Aorta (tissue), 5 donors: ENCODE measurements around the gene GRB14. TPM values are rescaled to one million over a fixed set of nuclear protein-coding genes. Genes with fewer than 3 reads are reported as not detected.
"Not testable (repeated sequence)": the region's sequence is repeated elsewhere in the genome, so short reads cannot be mapped to it uniquely, and the experiment has no call there.

ENCODE experiments used
- ATAC-seq: fragments of 200-7000 bp; cut with Tn5 transposase; one replicate; pipeline ENCODE4 v1.9.1; 2022; ENCODE audit warnings: moderate library complexity; ENCODE audit not compliant: low FRiP score
- DNase-seq, 2 donors: peaks; one replicate each; pipeline ENCODE4 v3.0.0-alpha.2; 2020
- H3K27ac ChIP-seq, 2 donors: one replicate each; pipeline ENCODE4 v1.5.1; 2013; ENCODE audit warnings: low read length in 2 of 2, mild to moderate bottlenecking in 2 of 2, moderate library complexity in 2 of 2, control low read depth in 1 of 2, inconsistent platforms in 1 of 2, low read depth in 1 of 2
- H3K27me3 ChIP-seq, 2 donors: one replicate each; pipeline ENCODE4 v1.6.1; 2013; ENCODE audit warnings: control low read depth in 1 of 2, low read length in 1 of 2, mild to moderate bottlenecking in 1 of 2, moderate library complexity in 1 of 2; ENCODE audit not compliant: insufficient read depth in 2 of 2, control insufficient read depth in 1 of 2
- H3K36me3 ChIP-seq, 2 donors: one replicate each; pipeline ENCODE4 v1.6.1; 2013; ENCODE audit warnings: control low read depth in 1 of 2, low read length in 1 of 2, mild to moderate bottlenecking in 1 of 2; ENCODE audit not compliant: insufficient read depth in 2 of 2, control insufficient read depth in 1 of 2
- H3K4me1 ChIP-seq, 2 donors: one replicate each; pipeline ENCODE4 v1.6.1; 2013; ENCODE audit warnings: low read length in 2 of 2, control low read depth in 1 of 2, mild to moderate bottlenecking in 1 of 2, moderate library complexity in 1 of 2; ENCODE audit not compliant: insufficient read depth in 2 of 2, control insufficient read depth in 1 of 2
- H3K4me3 ChIP-seq, 2 donors: one replicate each; pipeline ENCODE4 v1.5.1; 2013; ENCODE audit warnings: low read length in 2 of 2, control low read depth in 1 of 2, mild to moderate bottlenecking in 1 of 2
- H3K9me3 ChIP-seq: one replicate; pipeline ENCODE4 v1.6.1; 2013; ENCODE audit warnings: mild to moderate bottlenecking, low read length; ENCODE audit not compliant: control insufficient read depth
- WGBS, 2 donors: extraction: QIAGEN DNeasy Blood & Tissue Kit; methylation state at CpG; one replicate each; pipeline ENCODE4 v1.1.7; 2013; 5-methylcytosine and 5-hydroxymethylcytosine counted together
- intact Hi-C, 2 donors: fragments of 100-400 bp; cut with DNase I; formaldehyde crosslinking; loops; one replicate each; pipeline versions ENCODE4 v1.14.2 to v1.15.0; 2022
- polyA plus RNA-seq, 2 donors: library from polyadenylated mRNA; stranded (reverse); fragments of 200-250 nt; gene quantifications; one replicate each; pipeline ENCODE4 v1.2.3, GENCODE V29; 2013
- total RNA-seq, 2 donors: library from RNA; stranded (reverse); fragmentation: NEBNext Ultra II Directional; extraction: Animal tissue kit (Norgen Biotek cat#: 25700); gene quantifications; one replicate each; pipeline ENCODE4 v1.2.1, GENCODE V29; 2021
- donor health status: healthy with polysubstance abuse.
- donor health status: Bipolar disorder and iron deficiency.
- donor health status: DM: no; HTN: no; CAD: no.
- donor health status: DM: no; HTN: no; CAD: no.
- donor health status: DM: yes; HTN: yes; CAD: no.

The GRB14 gene
- total and polyA plus RNA-seq, 4 donors: 1.6 to 6.2 (median 4.2) TPM

GRCh38 chr2:164479460-164479859 lies 141.8 kb downstream of the GRB14 start:
- intact Hi-C loops: loop anchor here (5.0 kb wide), 2 partner anchors 1287 to 1292 kb away; no protein-coding TSS in a partner anchor
- Histone ChIP-seq H3K36me3 (no peaks in the 10 kb centered on the region), H3K27ac (no peak overlapping the region), H3K4me1 (no peaks in the 10 kb centered on the region), H3K4me3 (no peak overlapping the region), H3K9me3 (no peaks in the 10 kb centered on the region), H3K27me3 (no peaks in the 10 kb centered on the region)
- 13 to 24% methylated on average over 2 of the region's 2 CpGs for WGBS, 2 donors
- no peak for DNase-seq
- ATAC-seq: no peak

- Histone ChIP-seq H3K4me1 (no peaks in the 10 kb centered on the region), H3K4me3 (no peak overlapping the region), H3K36me3 (no peaks in the 10 kb centered on the region), H3K27ac (no peak overlapping the region), H3K9me3 (no peaks in the 10 kb centered on the region), H3K27me3 (no peaks in the 10 kb centered on the region)
- intact Hi-C loops: loop anchor here (5.0 kb wide), 2 partner anchors 1286 to 1291 kb away; no protein-coding TSS in a partner anchor
- no peak for DNase-seq
- 89 to 93% methylated on average over 2 of the region's 2 CpGs for WGBS, 2 donors
- no peak for ATAC-seq
Observed at GRCh38 chr2:164478205-164478604, 143.1 kb downstream of the GRB14 start.

GRCh38 chr2:164474873-164475272 lies 146.4 kb downstream of the GRB14 start:
- no peaks in the 10 kb centered on the region for H3K36me3 ChIP-seq
- no peaks in the 10 kb centered on the region for H3K4me1 ChIP-seq
- intact Hi-C loops: loop anchor here (5.0 kb wide), 2 partner anchors 1283 to 1288 kb away; no protein-coding TSS in a partner anchor
- no peak for DNase-seq
- H3K27ac ChIP-seq: no peak overlapping the region
- H3K9me3 ChIP-seq: no peaks in the 10 kb centered on the region
- no peak overlapping the region for H3K4me3 ChIP-seq
- no peak for ATAC-seq
- no peaks in the 10 kb centered on the region for H3K27me3 ChIP-seq

DNA sequence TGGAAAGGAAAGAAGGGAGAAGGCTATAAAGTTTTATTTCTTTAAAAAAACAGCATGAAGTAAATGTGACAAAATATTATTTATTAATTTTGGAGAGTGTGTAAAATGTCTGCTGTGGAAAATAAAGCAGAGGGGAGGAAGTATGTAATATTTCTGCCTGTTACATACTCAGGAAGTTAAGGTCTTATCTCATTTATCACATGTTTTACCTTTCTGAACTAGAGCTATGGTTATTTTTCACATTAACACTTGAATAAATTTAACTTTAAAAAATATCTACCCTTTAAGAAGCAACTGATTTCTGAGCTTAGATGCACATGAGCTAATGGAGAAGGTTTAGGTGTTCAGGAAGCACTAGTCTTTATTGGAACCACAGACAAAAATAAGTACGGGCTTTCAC lies 148.3 kb downstream of the GRB14 start:
- H3K27me3 ChIP-seq: no peaks in the 10 kb centered on the region
- no peak overlapping the region for H3K4me3 ChIP-seq
- no peak for ATAC-seq
- H3K36me3 ChIP-seq: no peaks in the 10 kb centered on the region
- no peak for DNase-seq
- H3K4me1 ChIP-seq: no peaks in the 10 kb centered on the region
- H3K9me3 ChIP-seq: no peaks in the 10 kb centered on the region
- 74 to 86% methylated on average over 1 of the region's 1 CpG for WGBS, 2 donors
- no peak overlapping the region for H3K27ac ChIP-seq
- intact Hi-C loops: no loop called here

DNA sequence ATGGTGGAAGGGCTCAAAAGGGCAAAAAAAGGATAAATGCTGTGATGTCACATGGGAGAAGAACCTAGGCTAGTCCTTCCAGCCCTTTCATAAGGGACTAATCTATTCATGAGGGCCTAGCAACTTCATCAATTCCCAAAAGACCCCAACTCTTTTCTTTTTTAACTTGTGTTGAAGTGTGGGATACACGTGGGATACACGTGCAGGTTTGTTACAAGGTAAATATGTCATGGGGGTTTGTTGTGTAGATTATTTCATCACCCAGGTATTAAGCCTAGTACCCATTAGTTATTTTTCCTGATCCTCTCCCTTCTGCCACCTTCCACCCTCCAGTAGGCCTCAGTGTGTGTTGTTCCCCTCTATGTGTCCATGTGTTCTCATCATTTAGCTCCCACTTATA lies 156.2 kb downstream of the GRB14 start:
- ATAC-seq, DNase-seq, H3K4me3 ChIP-seq, intact Hi-C loops, H3K4me1 ChIP-seq, H3K27me3 ChIP-seq, H3K27ac ChIP-seq, H3K36me3 ChIP-seq, H3K9me3 ChIP-seq: not testable (repeated sequence)
- 94 to 96% methylated on average over 2 of the region's 2 CpGs for WGBS, 2 donors

DNA sequence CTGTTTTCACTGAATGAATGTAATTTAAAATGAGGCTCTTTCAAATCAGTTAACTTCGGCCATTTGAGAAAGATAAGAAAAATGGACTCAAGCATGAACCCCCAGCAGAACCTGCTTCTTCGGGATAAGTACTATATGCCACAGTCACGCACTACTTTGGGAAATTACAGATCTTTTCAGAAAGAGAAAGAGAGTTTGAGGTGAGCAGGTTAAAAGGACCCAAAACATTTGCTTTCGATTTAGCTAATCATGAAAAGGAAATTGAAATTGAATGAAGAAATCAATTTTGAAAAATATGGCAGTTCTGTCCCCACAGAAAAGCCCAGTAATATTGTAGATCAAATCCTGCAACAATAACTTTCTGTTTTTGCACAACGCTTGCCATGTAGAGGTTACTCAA lies 156.9 kb downstream of the GRB14 start:
- no peak for ATAC-seq
- Histone ChIP-seq H3K4me1 (no peaks in the 10 kb centered on the region), H3K27ac (no peak overlapping the region), H3K4me3 (no peak overlapping the region), H3K9me3 (peaks cover 2% of the 10 kb centered on the region), H3K27me3 (no peaks in the 10 kb centered on the region), H3K36me3 (no peaks in the 10 kb centered on the region)
- intact Hi-C loops: no loop called here
- no peak for DNase-seq
- WGBS, 2 donors: 82 to 93% methylated on average over 5 of the region's 5 CpGs

- DNase-seq (no peak), ATAC-seq (no peak)
- intact Hi-C loops: no loop called here
- H3K4me1 ChIP-seq: no peaks in the 10 kb centered on the region
- no peaks in the 10 kb centered on the region for H3K9me3 ChIP-seq
- no peak overlapping the region for H3K4me3 ChIP-seq
- H3K27ac ChIP-seq: no peak overlapping the region
- no peaks in the 10 kb centered on the region for H3K36me3 ChIP-seq
- 63 to 67% methylated on average over 2 of the region's 2 CpGs for WGBS, 2 donors
- H3K27me3 ChIP-seq: no peaks in the 10 kb centered on the region
Observed at GRCh38 chr2:164458792-164459191, 162.5 kb downstream of the GRB14 start.

DNA sequence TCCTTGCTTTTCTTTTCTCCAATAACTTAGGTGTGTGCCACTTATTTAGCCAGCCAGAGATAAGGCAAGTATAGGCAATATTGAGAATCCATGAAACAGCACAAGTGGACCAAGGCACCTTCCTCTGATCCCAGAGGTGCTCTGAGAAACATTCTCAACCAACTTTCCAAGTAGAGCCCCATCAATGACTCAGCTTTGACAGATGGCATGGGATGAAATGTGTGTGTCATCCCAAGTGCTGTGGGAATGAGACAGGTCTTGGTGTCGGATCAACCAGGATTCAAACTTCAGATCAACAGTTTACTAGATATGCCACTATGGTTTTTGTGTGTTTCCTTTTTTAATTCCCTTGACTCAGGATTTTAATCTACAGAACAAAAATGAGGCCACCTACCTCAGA lies 164.0 kb downstream of the GRB14 start:
- Histone ChIP-seq H3K27me3 (no peaks in the 10 kb centered on the region), H3K27ac (no peak overlapping the region), H3K4me3 (no peak overlapping the region), H3K4me1 (no peaks in the 10 kb centered on the region), H3K36me3 (no peaks in the 10 kb centered on the region), H3K9me3 (no peaks in the 10 kb centered on the region)
- intact Hi-C loops: no loop called here
- WGBS, 2 donors: 93 to 96% methylated on average over 1 of the region's 1 CpG
- no peak for ATAC-seq
- DNase-seq: no peak

DNA sequence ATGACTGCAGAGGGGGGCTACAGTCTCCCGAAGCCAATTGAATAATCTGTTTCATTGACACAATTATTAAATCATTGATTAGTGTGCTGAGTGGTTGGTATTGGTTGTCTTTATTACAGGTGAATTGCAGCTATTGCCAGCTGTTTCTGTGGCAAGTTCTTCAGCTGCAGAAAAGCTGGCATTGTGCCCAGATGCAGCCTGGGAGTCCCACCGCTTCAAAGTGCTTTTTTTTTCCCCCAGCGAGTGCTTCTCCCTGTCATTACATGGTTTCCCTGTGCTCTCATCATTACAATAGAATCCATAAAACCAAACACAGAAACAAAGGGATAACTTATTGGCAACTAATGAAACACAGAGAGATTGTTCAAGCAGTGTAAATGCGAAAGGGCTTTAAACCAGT lies 164.7 kb downstream of the GRB14 start:
- no peaks in the 10 kb centered on the region for H3K9me3 ChIP-seq

More for the DNA sequence above, 164.7 kb downstream of the GRB14 start:
- 56 to 58% methylated on average over 4 of the region's 4 CpGs for WGBS, 2 donors
- no peaks in the 10 kb centered on the region for H3K27me3 ChIP-seq
- no peaks in the 10 kb centered on the region for H3K36me3 ChIP-seq
- no peak overlapping the region for H3K27ac ChIP-seq
- H3K4me3 ChIP-seq: no peak overlapping the region
- no peaks in the 10 kb centered on the region for H3K4me1 ChIP-seq
- intact Hi-C loops: no loop called here
- DNase-seq (no peak), ATAC-seq (no peak)
